OCI-LY1 (cell line): Measurements from ENCODE around the gene HOXB4.

ENCODE experiments used
- H2AFZ ChIP-seq: fragments of 200-600 bp; sonication (generic), shearing (Covaris generic); 2 replicates; pipeline ENCODE4 v1.6.0; 2014; ENCODE audit warnings: antibody characterized with exemption, mild to moderate bottlenecking, low read length
- H3F3A ChIP-seq: fragments of 200-600 bp; sonication (generic), shearing (Covaris generic); 2 replicates; pipeline ENCODE4 v1.6.0; 2014; ENCODE audit warnings: mild to moderate bottlenecking, antibody characterized with exemption, low read length, moderate library complexity; ENCODE audit not compliant: insufficient read depth
- H3K27ac ChIP-seq: fragments of 200-600 bp; sonication (generic); 2 replicates; pipeline ENCODE4 v1.5.1; 2014; ENCODE audit warnings: low read length, mixed run types, mild to moderate bottlenecking, low read depth; ENCODE audit not compliant: poor library complexity, severe bottlenecking
- H3K27me3 ChIP-seq: fragments of 200-600 bp; sonication (generic); 2 replicates; pipeline ENCODE4 v1.6.0; 2014; ENCODE audit warnings: antibody characterized with exemption, mild to moderate bottlenecking, low read length, moderate library complexity; ENCODE audit not compliant: insufficient read depth
- H3K36me3 ChIP-seq: fragments of 200-600 bp; sonication (generic); 2 replicates; pipeline ENCODE4 v1.6.1; 2014; ENCODE audit warnings: mild to moderate bottlenecking, antibody characterized with exemption, low read length, moderate library complexity, mixed read lengths; ENCODE audit not compliant: insufficient read depth
- H3K4me1 ChIP-seq: fragments of 200-600 bp; sonication (generic); 2 replicates; pipeline ENCODE4 v1.5.1; 2014; ENCODE audit warnings: mild to moderate bottlenecking, low read length, moderate library complexity; ENCODE audit not compliant: insufficient read depth, severe bottlenecking
- H3K4me2 ChIP-seq: fragments of 200-600 bp; sonication (generic), shearing (Covaris generic); 2 replicates; pipeline ENCODE4 v1.6.1; 2014; ENCODE audit warnings: low read length
- H3K4me3 ChIP-seq: fragments of 200-600 bp; sonication (generic); 2 replicates; pipeline ENCODE4 v1.5.1; 2014; ENCODE audit warnings: low read length, low read depth, mild to moderate bottlenecking, mixed read lengths; ENCODE audit not compliant: poor library complexity, severe bottlenecking
- H3K79me2 ChIP-seq: fragments of 200-600 bp; shearing (Covaris generic); 2 replicates; pipeline ENCODE4 v1.6.1; 2016; ENCODE audit warnings: mixed run types, low read length, mixed read lengths; ENCODE audit not compliant: insufficient read depth
- H3K9ac ChIP-seq: fragments of 200-600 bp; sonication (generic), shearing (Covaris generic); 2 replicates; pipeline ENCODE4 v1.6.1; 2014; ENCODE audit warnings: mild to moderate bottlenecking, low read length, mixed read lengths
- H3K9me2 ChIP-seq: fragments of 200-600 bp; sonication (generic), shearing (Covaris generic); 2 replicates; pipeline ENCODE4 v1.6.1; 2014; ENCODE audit warnings: low read depth, mild to moderate bottlenecking, low read length, mixed read lengths
- H3K9me3 ChIP-seq: fragments of 200-600 bp; shearing (Covaris generic); 2 replicates; pipeline ENCODE4 v1.6.1; 2014; ENCODE audit warnings: low read length, mixed read lengths
- H4K20me1 ChIP-seq: fragments of 200-600 bp; sonication (generic), shearing (Covaris generic); 2 replicates; pipeline ENCODE4 v1.6.0; 2016; ENCODE audit warnings: mild to moderate bottlenecking, low read length; ENCODE audit not compliant: insufficient read depth
- CTCF ChIP-seq: fragments of 200-600 bp; sonication (generic), shearing (Covaris generic); IDR thresholded peaks from 2 replicates; pipeline ENCODE4 v1.5.1; 2017; ENCODE audit warnings: mild to moderate bottlenecking, antibody characterized with exemption, low read length, moderate library complexity, mixed read lengths
- EZH2 ChIP-seq: fragments of 200-600 bp; sonication (generic), shearing (Covaris generic); IDR thresholded peaks from 2 replicates; pipeline ENCODE4 v1.8.0; 2017; ENCODE audit warnings: borderline replicate concordance, mixed run types, mild to moderate bottlenecking, antibody characterized with exemption, low read length, moderate library complexity, mixed read lengths

The HOXB4 gene

GRCh38 chr17:48578616-48579470, 693 bp upstream of the HOXB4 start:
- no peak overlapping the region for H3K4me3 ChIP-seq
- no peak overlapping the region for H3K4me2 ChIP-seq
- no peaks in the 10 kb centered on the region for H3K9me2 ChIP-seq
- H3K9ac ChIP-seq = no peak overlapping the region
- H3K27me3 ChIP-seq = peaks cover 6% of the 10 kb centered on the region; the same call in 1 of the 2 replicates
- H3K4me1 ChIP-seq = no peaks in the 10 kb centered on the region
- no peaks in the 10 kb centered on the region for H3K79me2 ChIP-seq
- H3F3A ChIP-seq = no peaks in the 10 kb centered on the region
- no peak for TF ChIP-seq EZH2
- no peak for TF ChIP-seq CTCF
- no peak overlapping the region for H3K27ac ChIP-seq
- H4K20me1 ChIP-seq = no peaks in the 10 kb centered on the region
- H2AFZ ChIP-seq = no peak overlapping the region
- no peaks in the 10 kb centered on the region for H3K36me3 ChIP-seq
- H3K9me3 ChIP-seq = no peaks in the 10 kb centered on the region

- H3K9me2 ChIP-seq = no peaks in the 10 kb centered on the region
- H3K36me3 ChIP-seq = no peaks in the 10 kb centered on the region
- no peak overlapping the region for H3K27ac ChIP-seq
- H3K4me1 ChIP-seq = no peaks in the 10 kb centered on the region
- H3K9ac ChIP-seq = no peak overlapping the region
- TF ChIP-seq EZH2 (no peak), CTCF (no peak)
- no peak overlapping the region for H3K4me2 ChIP-seq
- no peak overlapping the region for H2AFZ ChIP-seq
- H3K4me3 ChIP-seq = no peak overlapping the region
- no peaks in the 10 kb centered on the region for H3F3A ChIP-seq
- H3K79me2 ChIP-seq = no peaks in the 10 kb centered on the region
- H4K20me1 ChIP-seq = no peaks in the 10 kb centered on the region
- H3K9me3 ChIP-seq = no peaks in the 10 kb centered on the region
- peaks cover 6% of the 10 kb centered on the region; the same call in 1 of the 2 replicates for H3K27me3 ChIP-seq
These were observed 712 bp downstream of the HOXB4 start for GRCh38 chr17:48577330-48577945.

- H3K79me2 ChIP-seq = no peaks in the 10 kb centered on the region
- H3K4me2 ChIP-seq = no peak overlapping the region
- TF ChIP-seq CTCF (no peak), EZH2 (no peak)
- H3K9ac ChIP-seq = no peak overlapping the region
- no peak overlapping the region for H3K27ac ChIP-seq
- no peak overlapping the region for H2AFZ ChIP-seq
- no peaks in the 10 kb centered on the region for H3K9me2 ChIP-seq
- no peaks in the 10 kb centered on the region for H3K4me1 ChIP-seq
- no peaks in the 10 kb centered on the region for H3K36me3 ChIP-seq
- no peak overlapping the region for H3K4me3 ChIP-seq
- no peaks in the 10 kb centered on the region for H3F3A ChIP-seq
- no peaks in the 10 kb centered on the region for H4K20me1 ChIP-seq
- no peaks in the 10 kb centered on the region for H3K9me3 ChIP-seq
- H3K27me3 ChIP-seq = peaks cover 6% of the 10 kb centered on the region; the same call in 1 of the 2 replicates
These were observed 1.5 kb downstream of the HOXB4 start for GRCh38 chr17:48576479-48577309.
